HepG2 (cell line): ENCODE data around the gene VPS13D. TPM values are rescaled to one million over a fixed set of nuclear protein-coding genes. Genes with fewer than 3 reads are reported as not detected.

Experiments
- ATAC-seq: fragments of 200-7000 bp; cut with Tn5 transposase; 3 replicates; pipeline ENCODE4 v1.9.1; 2020; ENCODE audit warnings: mild to moderate bottlenecking, moderate library complexity
- BruUV-seq: library from RNA; stranded (reverse); fragments of 400-500 nt; replicated peaks from 2 replicates; lab custom pipeline; 2021; lab: Mats Ljungman, UMichigan
- CTCF ChIA-PET: fragments of 300-600 bp; formaldehyde crosslinking; extraction: SDS; loops from one replicate; lab custom pipeline; 2021; ENCODE audit warnings: low total read pairs, inconsistent platforms, low intra/inter-chr PET ratio; lab: Yijun Ruan, JAX
- POLR2A ChIA-PET: fragments of 350-600 bp; sonication (Branson Sonifier 250); formaldehyde crosslinking; loops from one replicate; lab custom pipeline; 2020; ENCODE audit warnings: antibody characterized with exemption, inconsistent platforms; lab: Yijun Ruan, JAX
- DNase-seq: peaks from one replicate; pipeline ENCODE4 v3.0.0-alpha.2; 2015; ENCODE audit warnings: low spot score
- FAIRE-seq: peaks from 3 replicates; lab custom pipeline; 2011; peaks lifted over from hg19 to GRCh38; lab: Jason Lieb, UNC
- H2AFZ ChIP-seq: one replicate; pipeline ENCODE4 v1.6.1; 2011; ENCODE audit warnings: low read length, inconsistent platforms
- H3K27ac ChIP-seq: fragments of 300-600 bp; 3 replicates; pipeline ENCODE4 v1.8.0; 2011; ENCODE audit warnings: mixed run types, mild to moderate bottlenecking, mixed read lengths, low read length, inconsistent platforms; ENCODE audit not compliant: insufficient read depth; ENCODE audit errors: extremely low read length
- H3K27me3 ChIP-seq, 2 experiments: fragments of 200-600 bp in 1 of 2; 2 replicates in 1 of 2; 3 replicates in 1 of 2; pipeline versions ENCODE4 v1.6.0 to v1.8.0; 2011; ENCODE audit warnings: low read length in 2 of 2, mild to moderate bottlenecking in 2 of 2, moderate library complexity in 2 of 2, inconsistent platforms in 1 of 2; ENCODE audit not compliant: insufficient read depth in 2 of 2, control insufficient read depth in 1 of 2
- H3K36me3 ChIP-seq, 2 experiments: fragments of 200-600 bp in 1 of 2; replicated peaks in 1 of 2; 2 replicates in 1 of 2; 3 replicates in 1 of 2; pipeline versions ENCODE4 v1.5.1 to v1.8.0; 2011; ENCODE audit warnings: low read length in 2 of 2, inconsistent platforms in 1 of 2; ENCODE audit not compliant: insufficient read depth in 2 of 2, control insufficient read depth in 1 of 2
- H3K4me1 ChIP-seq: 2 replicates; pipeline ENCODE4 v1.5.1; 2012; ENCODE audit warnings: low read length, inconsistent platforms; ENCODE audit not compliant: insufficient read depth
- H3K4me2 ChIP-seq: 2 replicates; pipeline ENCODE4 v1.6.0; 2011; ENCODE audit warnings: low read depth, low read length, inconsistent platforms
- H3K4me3 ChIP-seq, 3 experiments: fragments of 200-600 bp in 1 of 3; sonication (generic), shearing (Covaris generic) in 1 of 3; replicated peaks in 1 of 3; 2 replicates each; pipeline ENCODE4 v1.5.1; 2011 to 2016; ENCODE audit warnings: low read length in 3 of 3, inconsistent platforms in 2 of 3, low read depth in 2 of 3, mild to moderate bottlenecking in 2 of 3, control low read depth in 1 of 3, mixed read lengths in 1 of 3; ENCODE audit not compliant: insufficient read depth in 1 of 3
- H3K79me2 ChIP-seq: one replicate; pipeline ENCODE4 v1.6.1; 2011; ENCODE audit warnings: low read length, inconsistent platforms; ENCODE audit not compliant: insufficient read depth
- H3K9ac ChIP-seq: 2 replicates; pipeline ENCODE4 v1.6.0; 2011; ENCODE audit warnings: mild to moderate bottlenecking, low read depth, low read length, inconsistent platforms; ENCODE audit not compliant: insufficient read depth
- H3K9me3 ChIP-seq: 2 replicates; pipeline ENCODE4 v1.5.1; 2012; ENCODE audit warnings: mild to moderate bottlenecking, low read length
- H4K20me1 ChIP-seq: 2 replicates; pipeline ENCODE4 v1.6.0; 2011; ENCODE audit warnings: inconsistent platforms, mild to moderate bottlenecking, low read length, moderate library complexity; ENCODE audit not compliant: insufficient read depth
- CHD4 ChIP-seq: fragments of 200-600 bp; sonication (generic); IDR thresholded peaks from 2 replicates; pipeline ENCODE4 v1.7.0; 2017; ENCODE audit warnings: mild to moderate bottlenecking, low read length, borderline replicate concordance
- NCOA5 ChIP-seq: sonication (generic); formaldehyde crosslinking; IDR thresholded peaks from 2 replicates; pipeline ENCODE4 v1.4.0; 2020; ENCODE audit warnings: missing genetic modification reagents
- ZBTB7A ChIP-seq: sonication (generic); formaldehyde crosslinking; IDR thresholded peaks from 2 replicates; pipeline ENCODE4 v1.8.0; 2022; ENCODE audit warnings: mild to moderate bottlenecking, missing genetic modification reagents
- ZNF503 ChIP-seq: sonication (generic); formaldehyde crosslinking; IDR thresholded peaks from 2 replicates; pipeline ENCODE4 v1.4.0; 2020; ENCODE audit warnings: missing genetic modification reagents
- ZNF577 ChIP-seq: sonication (generic); formaldehyde crosslinking; IDR thresholded peaks from 2 replicates; pipeline ENCODE4 v1.4.0; 2020; ENCODE audit warnings: mild to moderate bottlenecking, low read depth, missing genetic modification reagents, borderline replicate concordance
- ZSCAN30 ChIP-seq: sonication (generic); formaldehyde crosslinking; IDR thresholded peaks from 2 replicates; pipeline ENCODE4 v1.5.0; 2020; ENCODE audit warnings: mild to moderate bottlenecking, missing genetic modification reagents
- whole genome bisulfite sequencing: methylation state at CpG from one replicate; pipeline ENCODE4 v1.1.6; 2017; ENCODE audit warnings: low lambda C conversion rate; 5-methylcytosine and 5-hydroxymethylcytosine counted together
- in situ Hi-C: cut with HindIII; loops from 2 replicates; pipeline ENCODE4 v1.10.0; 2017; ENCODE audit warnings: low pct_unique_long_range_greater_than_20kb; ENCODE audit not compliant: extremely low pct_ligation_motif_present
- intact Hi-C: fragments of 100-400 bp; cut with micrococcal nuclease; formaldehyde crosslinking; loops from one replicate; pipeline ENCODE4 v1.10.0; 2022; ENCODE audit not compliant: unreplicated experiment
- polyA plus RNA-seq, 8 experiments: library from polyadenylated mRNA; depleted of rRNA in 3 of 8; stranded (reverse) in 7 of 8; unstranded in 1 of 8; fragments of >200 nt; fragmentation: Illumina TruSeq in 4 of 8; extraction: Trizol in 4 of 8; gene quantifications; 2 replicates each; pipeline versions ENCODE4 v1.2.1 to v1.2.3, GENCODE V29; 2011 to 2016; ENCODE audit warnings: low read depth in 4 of 8, missing spikeins in 1 of 8, mixed read lengths in 1 of 8; ENCODE audit not compliant: insufficient read depth in 1 of 8
- total RNA-seq, 5 experiments: library from RNA; depleted of rRNA; stranded (reverse); fragments of >200 nt; fragmentation: Illumina TruSeq; extraction: Trizol; gene quantifications; 2 replicates each; pipeline ENCODE4 v1.2.3, GENCODE V29; 2016; ENCODE audit warnings: low read depth in 1 of 5
- TF ChIP-seq, protein P1 (sequence below): sonication (generic); formaldehyde crosslinking; IDR thresholded peaks from 2 replicates; pipeline ENCODE4 v1.8.0; 2022; ENCODE audit warnings: mild to moderate bottlenecking, missing genetic modification reagents

Gene VPS13D
- total and polyA plus RNA-seq, 2 of the 13 experiments (the other 11 are each of a cell fraction or from before 2014, with no cell fraction given): 8.6 to 13.9 TPM

DNA sequence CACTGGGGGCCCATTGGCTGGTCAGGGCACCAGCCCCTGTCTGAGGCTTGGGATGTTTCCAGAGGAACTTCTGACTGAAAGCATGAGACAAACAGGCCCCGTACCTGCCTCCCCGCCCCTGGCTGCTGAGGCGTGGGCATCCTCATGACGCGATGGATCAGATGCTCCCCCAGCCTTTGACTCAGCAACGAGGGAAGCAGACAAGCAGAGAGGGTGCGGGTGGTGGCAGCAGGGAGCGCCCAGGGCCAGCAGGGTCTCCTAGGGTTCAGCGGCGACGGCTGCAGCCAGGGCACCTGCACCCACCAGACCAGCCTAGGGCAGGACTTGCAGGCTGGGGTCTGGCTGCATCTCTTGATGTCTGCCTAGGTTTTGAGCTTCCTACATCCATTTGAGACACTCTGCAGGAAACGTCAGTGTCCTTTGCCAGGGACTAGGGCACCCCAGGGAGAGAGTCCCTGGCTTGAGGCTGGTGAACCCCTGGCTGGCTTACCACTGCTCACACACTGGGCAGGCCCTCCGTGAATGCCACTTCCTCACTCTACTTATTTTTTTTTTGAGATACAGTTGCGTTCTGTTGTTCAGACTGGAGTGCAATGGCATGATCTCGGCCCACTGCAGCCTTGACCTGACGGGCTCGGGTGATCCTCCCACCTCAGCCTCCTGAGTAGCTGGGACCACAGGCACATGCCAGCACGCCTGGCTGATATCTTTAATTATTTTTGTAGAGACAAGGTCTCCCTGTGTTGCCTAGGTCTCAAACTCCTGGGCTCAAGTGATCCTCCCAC is 324.9 kb downstream of the VPS13D start:
- no peak overlapping the region for H3K9ac ChIP-seq
- H4K20me1 ChIP-seq: no peaks in the 10 kb centered on the region
- intact Hi-C loops: no loop called here
- H3K4me3 ChIP-seq: no peak overlapping the region
- no peak overlapping the region for H2AFZ ChIP-seq
- ATAC-seq (no peak), FAIRE-seq (no peak), DNase-seq (no peak)
- H3K79me2 ChIP-seq: no peaks in the 10 kb centered on the region
- H3K27me3 ChIP-seq: peaks cover 0 to 12% of the 10 kb centered on the region in 2 experiments; a peak in 2 of 5 replicates
- TF ChIP-seq ZSCAN30 (CRISPR knock-in tag) (no peak), CHD4 (no peak), NCOA5 (CRISPR knock-in tag) (no peak), ZNF503 (CRISPR knock-in tag) (no peak), ZNF577 (no peak), ZBTB7A (CRISPR knock-in tag) (no peak)
- TF ChIP-seq, protein P1, sequence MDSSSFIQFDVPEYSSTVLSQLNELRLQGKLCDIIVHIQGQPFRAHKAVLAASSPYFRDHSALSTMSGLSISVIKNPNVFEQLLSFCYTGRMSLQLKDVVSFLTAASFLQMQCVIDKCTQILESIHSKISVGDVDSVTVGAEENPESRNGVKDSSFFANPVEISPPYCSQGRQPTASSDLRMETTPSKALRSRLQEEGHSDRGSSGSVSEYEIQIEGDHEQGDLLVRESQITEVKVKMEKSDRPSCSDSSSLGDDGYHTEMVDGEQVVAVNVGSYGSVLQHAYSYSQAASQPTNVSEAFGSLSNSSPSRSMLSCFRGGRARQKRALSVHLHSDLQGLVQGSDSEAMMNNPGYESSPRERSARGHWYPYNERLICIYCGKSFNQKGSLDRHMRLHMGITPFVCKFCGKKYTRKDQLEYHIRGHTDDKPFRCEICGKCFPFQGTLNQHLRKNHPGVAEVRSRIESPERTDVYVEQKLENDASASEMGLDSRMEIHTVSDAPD (CRISPR knock-in tag): no peak
- in situ Hi-C loops: loop anchor here (5.0 kb wide), 1 partner anchor 63 kb away; the partner anchor contains the start of gene DHRS3
- no peaks in the 10 kb centered on the region for H3K36me3 ChIP-seq
- WGBS: 58% methylated on average over 13 of the region's 18 CpGs
- no peaks in the 10 kb centered on the region for H3K9me3 ChIP-seq
- peaks cover 81% of the 10 kb centered on the region for H3K4me1 ChIP-seq
- POLR2A ChIA-PET: interaction anchor here (1.1 to 2.1 kb wide), 3 partner anchors 13 to 64 kb away, joined by 3 to 12 read pairs (median 3); partner anchors contain the start of gene DHRS3
- no peak overlapping the region for H3K27ac ChIP-seq
- CTCF ChIA-PET: no interaction called here
- peak overlapping the region; percentile 72 for H3K4me2 ChIP-seq
- no TSS peak for BruUV-seq
